GM13977 (cell line): ENCODE data around the gene VPS37D.

Experiments used
- DNase-seq: peaks from one replicate; pipeline ENCODE4 v3.0.0; 2012; ENCODE audit warnings: low spot score
- CTCF ChIP-seq: IDR thresholded peaks from 2 replicates; pipeline ENCODE4 v1.5.1; 2012; ENCODE audit warnings: mild to moderate bottlenecking, control low read depth; ENCODE audit not compliant: insufficient read depth; ENCODE audit errors: extremely low read depth, missing control alignments
- in situ Hi-C: fragments of 300-500 bp; cut with MboI; formaldehyde crosslinking; loops from one replicate; pipeline ENCODE4 v1.12.0; 2022; ENCODE audit warnings: low sequenced_read_pairs, low pct_unique_long_range_greater_than_20kb, mixed read lengths, inconsistent platforms; ENCODE audit not compliant: unreplicated experiment

The VPS37D gene

GRCh38 chr7:73700581-73701134 lies 33.0 kb downstream of the VPS37D start:
- no peak for DNase-seq
- no peak for TF ChIP-seq CTCF
- in situ Hi-C loops = no loop called here

- peak; percentile 74 for DNase-seq
- TF ChIP-seq CTCF = peak; percentile 52
- in situ Hi-C loops = no loop called here
These were observed 33.8 kb downstream of the VPS37D start for GRCh38 chr7:73701357-73701995.

- no peak for DNase-seq
These were observed 34.6 kb downstream of the VPS37D start for GRCh38 chr7:73702226-73702625.

GRCh38 chr7:73702665-73703064 lies 35.0 kb downstream of the VPS37D start:
- no peak for DNase-seq
- TF ChIP-seq CTCF = no peak
- in situ Hi-C loops = no loop called here

More at GRCh38 chr7:73702226-73702625, 34.6 kb downstream of the VPS37D start:
- TF ChIP-seq CTCF = no peak
- in situ Hi-C loops = no loop called here

GRCh38 chr7:73703225-73703624 lies 35.6 kb downstream of the VPS37D start:
- no peak for DNase-seq
- no peak for TF ChIP-seq CTCF
- in situ Hi-C loops = no loop called here

- in situ Hi-C loops = no loop called here
- no peak for TF ChIP-seq CTCF
- DNase-seq = peak; percentile 82
These were observed 36.4 kb downstream of the VPS37D start for GRCh38 chr7:73703757-73704639.
